Epithelial cell of esophagus (primary cell): ENCODE measurements around the gene RAX2.

Source experiments
- DNase-seq: peaks from one replicate; pipeline ENCODE4 v3.0.0; 2010; ENCODE audit warnings: low read depth
- H3K4me3 ChIP-seq: 2 replicates; pipeline ENCODE4 v1.5.1; 2011; ENCODE audit warnings: mild to moderate bottlenecking, low read length, control low read depth
- CTCF ChIP-seq: IDR thresholded peaks from 2 replicates; pipeline ENCODE4 v1.5.1; 2011; ENCODE audit warnings: low read depth, mild to moderate bottlenecking, low read length, control low read depth, inconsistent platforms; ENCODE audit not compliant: insufficient read depth; ENCODE audit errors: missing control alignments

Gene RAX2

GRCh38 chr19:3721131-3721886, 50.7 kb downstream of the RAX2 start:
- peak overlapping the region; percentile 11 for H3K4me3 ChIP-seq
- no peak for TF ChIP-seq CTCF
- DNase-seq = peak; percentile 91

GRCh38 chr19:3720349-3720917, 51.6 kb downstream of the RAX2 start:
- TF ChIP-seq CTCF = no peak
- H3K4me3 ChIP-seq = no peak overlapping the region
- no peak for DNase-seq

GRCh38 chr19:3719868-3720267, 52.2 kb downstream of the RAX2 start:
- no peak for DNase-seq
- no peak overlapping the region for H3K4me3 ChIP-seq
- TF ChIP-seq CTCF = no peak
